Measurements from ENCODE around the gene IRX3.

The IRX3 gene

DNA sequence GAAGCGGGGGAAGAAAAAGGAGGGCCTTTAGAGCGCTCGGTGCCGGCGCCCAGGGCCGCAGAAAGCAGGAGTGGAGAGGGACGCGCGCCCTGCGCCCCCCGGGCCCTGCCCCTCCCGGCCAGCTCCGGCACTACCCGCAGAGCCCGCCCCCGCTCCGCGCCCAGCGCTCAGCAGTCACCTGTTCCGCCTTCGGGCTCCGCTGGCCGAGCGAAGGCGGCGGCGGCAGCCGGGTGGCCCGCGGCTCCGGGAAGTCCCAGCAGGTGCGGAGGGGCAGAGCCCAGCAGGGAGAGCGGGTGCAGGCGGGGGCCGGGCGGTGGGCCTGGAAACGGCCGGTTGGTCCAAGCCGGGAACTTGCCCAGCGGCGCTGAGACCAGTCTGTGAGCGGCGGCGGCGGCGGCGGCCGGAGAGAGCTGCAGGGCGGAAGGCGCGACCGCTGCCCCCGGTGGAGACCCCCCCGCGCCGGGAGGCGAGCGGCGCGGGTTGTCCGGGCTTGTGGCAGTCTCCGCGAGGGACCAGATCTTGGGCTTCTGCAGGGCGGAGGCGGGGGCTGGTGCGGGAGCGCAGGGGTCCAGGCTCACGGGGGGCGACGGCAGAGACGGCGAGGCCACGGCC is 2.2 kb downstream of the IRX3 start:
- peaks cover 86% of the 10 kb centered on the region for H3K27me3 ChIP-seq (ENCODE audit: control insufficient read depth, insufficient read depth, low read length)
- H3K4me1 ChIP-seq (ENCODE audit: control insufficient read depth, insufficient read depth, low read length) = peaks cover 15% of the 10 kb centered on the region
- H3K9ac ChIP-seq (ENCODE audit: low read length) = peak overlapping the region; percentile 66
- no peaks in the 10 kb centered on the region for H3K9me3 ChIP-seq (ENCODE audit: control insufficient read depth, insufficient read depth, low read depth, low read length)
- no peaks in the 10 kb centered on the region for H3K36me3 ChIP-seq (ENCODE audit: control insufficient read depth, insufficient read depth, low read length)
- H3K4me3 ChIP-seq (ENCODE audit: low read depth, low read length) = peak overlapping the region; percentile 65
- no peak overlapping the region for H3K27ac ChIP-seq (ENCODE audit: low read depth, low read length)

DNA sequence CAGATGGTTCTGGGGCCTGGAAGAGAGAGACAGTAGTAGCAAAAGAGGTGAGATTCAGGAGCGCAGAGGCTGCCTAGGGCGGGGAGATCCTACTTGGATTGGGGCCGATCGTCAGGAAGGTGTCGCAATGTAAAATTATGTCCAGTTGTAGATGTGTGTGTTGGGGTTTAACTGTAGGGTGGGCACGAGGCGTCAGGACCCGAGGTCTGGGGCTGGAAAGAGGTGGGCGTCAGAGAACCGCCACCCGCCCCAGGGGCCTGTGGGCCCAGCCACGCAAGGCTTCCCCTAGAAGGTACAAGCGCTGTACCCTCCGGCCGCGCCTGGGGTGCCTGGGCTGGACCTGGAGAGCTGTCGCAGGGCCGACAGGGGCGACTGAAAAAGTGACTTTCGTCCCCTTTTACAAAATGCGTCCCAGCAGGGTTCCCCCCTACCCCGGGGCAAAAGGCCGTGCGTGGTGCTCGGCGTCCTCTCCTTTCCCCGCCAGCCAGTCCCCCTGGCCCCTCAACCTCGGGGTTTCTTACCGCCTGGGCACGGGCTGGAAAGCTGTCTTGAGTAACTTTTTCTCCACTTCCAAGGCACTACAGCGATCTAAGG is 2.8 kb downstream of the IRX3 start:
- Histone ChIP-seq H3K4me1 (ENCODE audit: control insufficient read depth, insufficient read depth, low read length) (peaks cover 13% of the 10 kb centered on the region), H3K9ac (ENCODE audit: low read length) (peak overlapping the region; percentile 66), H3K27me3 (ENCODE audit: control insufficient read depth, insufficient read depth, low read length) (peaks cover 84% of the 10 kb centered on the region)

DNA sequence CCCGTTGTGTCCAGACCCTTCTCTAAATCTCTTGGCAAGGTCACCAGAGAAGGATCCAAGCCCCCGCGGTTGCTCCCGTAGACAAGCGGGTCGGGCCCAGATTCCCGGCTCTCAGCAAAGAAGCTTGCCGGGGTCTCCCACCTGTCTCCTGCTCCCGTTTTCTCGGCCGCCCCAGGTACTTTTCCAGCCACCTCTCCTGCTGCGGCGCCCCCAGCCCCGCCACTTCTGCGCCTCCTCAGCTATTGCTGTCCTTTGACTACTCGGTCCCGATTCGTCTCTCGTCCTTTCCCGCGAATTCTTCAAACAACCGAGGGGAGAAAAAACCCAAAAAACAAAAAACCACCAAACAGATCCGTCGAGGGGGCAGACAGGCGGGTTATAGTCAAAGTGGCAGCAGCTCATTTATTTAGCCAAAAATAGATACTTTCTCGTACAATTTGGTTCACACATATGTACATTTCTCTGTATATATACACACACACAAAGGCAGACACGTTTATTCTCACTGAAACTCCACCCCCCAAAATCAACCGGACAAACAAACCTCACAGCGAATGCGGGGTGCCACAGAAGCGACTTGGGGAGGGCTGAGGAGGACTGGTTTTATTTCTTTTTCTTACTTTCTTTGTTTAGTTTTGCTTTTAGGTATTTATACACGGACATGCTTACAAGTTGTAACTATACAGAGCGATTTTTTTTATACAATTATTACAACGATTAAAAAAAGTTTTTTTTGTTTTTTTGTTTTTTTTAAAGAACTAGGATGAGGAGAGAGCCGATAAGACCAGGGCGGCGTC is 3.5 kb downstream of the IRX3 start:
- no peaks in the 10 kb centered on the region for H3K9me3 ChIP-seq (ENCODE audit: control insufficient read depth, insufficient read depth, low read depth, low read length)
- H3K27me3 ChIP-seq (ENCODE audit: control insufficient read depth, insufficient read depth, low read length) = peaks cover 84% of the 10 kb centered on the region
- H3K36me3 ChIP-seq (ENCODE audit: control insufficient read depth, insufficient read depth, low read length) = no peaks in the 10 kb centered on the region
- H3K4me3 ChIP-seq (ENCODE audit: low read depth, low read length) = peak overlapping the region; percentile 65
- H3K4me1 ChIP-seq (ENCODE audit: control insufficient read depth, insufficient read depth, low read length) = peaks cover 15% of the 10 kb centered on the region
- H3K9ac ChIP-seq (ENCODE audit: low read length) = peak overlapping the region; percentile 66
- H3K27ac ChIP-seq (ENCODE audit: low read depth, low read length) = no peak overlapping the region

More for the DNA sequence above, 2.8 kb downstream of the IRX3 start:
- Histone ChIP-seq H3K4me3 (ENCODE audit: low read depth, low read length) (peak overlapping the region; percentile 65), H3K27ac (ENCODE audit: low read depth, low read length) (no peak overlapping the region), H3K9me3 (ENCODE audit: control insufficient read depth, insufficient read depth, low read depth, low read length) (no peaks in the 10 kb centered on the region), H3K36me3 (ENCODE audit: control insufficient read depth, insufficient read depth, low read length) (no peaks in the 10 kb centered on the region)

DNA sequence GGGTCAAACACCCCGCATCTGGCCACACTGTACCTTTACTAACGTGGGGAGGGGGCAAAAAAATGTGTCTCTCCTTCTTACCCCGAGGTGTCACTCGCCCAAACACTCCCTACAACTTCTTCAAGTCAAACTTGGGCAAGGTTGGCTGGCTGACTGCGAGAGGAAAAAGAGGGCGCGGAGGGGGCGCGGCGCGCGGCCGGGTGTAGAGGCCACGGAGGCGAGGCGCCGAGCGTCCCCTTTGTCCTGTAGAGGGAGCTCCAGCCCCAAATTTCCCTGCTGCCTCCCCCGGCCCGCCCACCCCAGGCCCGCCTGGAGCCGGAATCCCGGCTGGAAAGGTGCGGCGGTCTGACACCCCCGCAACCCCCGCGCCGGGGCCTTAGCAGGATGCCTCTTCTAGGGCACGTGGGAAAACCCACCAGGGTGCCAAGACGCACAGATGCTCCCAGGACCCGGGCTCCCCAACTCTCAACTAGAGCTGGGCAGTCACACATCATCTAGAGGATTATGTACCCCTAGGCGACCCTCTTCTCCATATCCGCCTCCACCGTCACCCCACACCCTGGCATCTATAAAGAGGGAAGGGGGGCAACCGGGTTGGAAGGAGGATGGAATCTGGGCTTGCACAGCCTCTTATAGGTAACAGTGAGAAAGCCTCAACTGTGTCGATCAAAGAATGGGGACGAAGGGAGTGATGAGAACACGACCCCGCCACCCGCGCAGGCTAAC is 4.2 kb downstream of the IRX3 start:
- peaks cover 81% of the 10 kb centered on the region for H3K27me3 ChIP-seq (ENCODE audit: control insufficient read depth, insufficient read depth, low read length)
- H3K9me3 ChIP-seq (ENCODE audit: control insufficient read depth, insufficient read depth, low read depth, low read length) = no peaks in the 10 kb centered on the region
- no peak overlapping the region for H3K27ac ChIP-seq (ENCODE audit: low read depth, low read length)
- H3K9ac ChIP-seq (ENCODE audit: low read length) = peak overlapping the region; percentile 4
- H3K36me3 ChIP-seq (ENCODE audit: control insufficient read depth, insufficient read depth, low read length) = no peaks in the 10 kb centered on the region
- peak overlapping the region; percentile 65 for H3K4me3 ChIP-seq (ENCODE audit: low read depth, low read length)
- H3K4me1 ChIP-seq (ENCODE audit: control insufficient read depth, insufficient read depth, low read length) = peaks cover 18% of the 10 kb centered on the region

DNA sequence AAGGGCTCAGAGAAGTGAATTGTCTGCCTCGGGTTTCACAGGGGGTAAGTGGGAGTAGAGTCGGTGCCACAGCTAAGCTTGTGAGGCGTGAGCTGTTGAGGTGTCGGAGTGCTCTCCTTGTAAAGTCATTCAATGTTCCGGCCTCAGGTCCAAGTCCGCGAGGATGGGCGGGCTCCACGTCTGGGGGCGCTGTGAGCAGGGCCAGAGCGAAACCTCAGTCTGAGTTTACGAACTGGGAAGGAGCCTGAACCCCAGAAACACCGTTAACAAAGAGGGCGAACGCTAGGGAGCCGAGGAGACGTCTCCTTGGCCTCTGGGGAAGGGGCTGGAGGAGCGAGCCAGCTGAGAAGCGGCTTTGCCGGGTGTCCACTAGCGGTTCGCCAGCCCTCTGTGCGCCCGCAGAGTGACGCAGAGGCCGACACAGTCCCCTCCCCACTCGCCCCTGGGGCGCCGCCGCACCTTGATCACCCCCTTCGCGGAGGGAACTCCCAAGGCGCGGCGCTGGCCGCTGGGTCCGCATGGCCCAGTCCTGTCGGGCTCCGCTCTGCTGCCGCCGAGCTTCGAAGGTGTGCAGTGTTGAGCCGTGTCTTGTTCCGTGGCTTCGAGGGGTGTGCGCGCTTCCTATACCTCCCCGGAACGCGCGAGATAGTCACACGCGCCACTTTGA is 4.9 kb downstream of the IRX3 start:
- no peaks in the 10 kb centered on the region for H3K36me3 ChIP-seq (ENCODE audit: control insufficient read depth, insufficient read depth, low read length)
- H3K27me3 ChIP-seq (ENCODE audit: control insufficient read depth, insufficient read depth, low read length) = peaks cover 80% of the 10 kb centered on the region
- no peak overlapping the region for H3K27ac ChIP-seq (ENCODE audit: low read depth, low read length)
- H3K4me3 ChIP-seq (ENCODE audit: low read depth, low read length) = peak overlapping the region; percentile 60
- H3K4me1 ChIP-seq (ENCODE audit: control insufficient read depth, insufficient read depth, low read length) = peaks cover 18% of the 10 kb centered on the region
- H3K9me3 ChIP-seq (ENCODE audit: control insufficient read depth, insufficient read depth, low read depth, low read length) = no peaks in the 10 kb centered on the region
- H3K9ac ChIP-seq (ENCODE audit: low read length) = peak overlapping the region; percentile 38

DNA sequence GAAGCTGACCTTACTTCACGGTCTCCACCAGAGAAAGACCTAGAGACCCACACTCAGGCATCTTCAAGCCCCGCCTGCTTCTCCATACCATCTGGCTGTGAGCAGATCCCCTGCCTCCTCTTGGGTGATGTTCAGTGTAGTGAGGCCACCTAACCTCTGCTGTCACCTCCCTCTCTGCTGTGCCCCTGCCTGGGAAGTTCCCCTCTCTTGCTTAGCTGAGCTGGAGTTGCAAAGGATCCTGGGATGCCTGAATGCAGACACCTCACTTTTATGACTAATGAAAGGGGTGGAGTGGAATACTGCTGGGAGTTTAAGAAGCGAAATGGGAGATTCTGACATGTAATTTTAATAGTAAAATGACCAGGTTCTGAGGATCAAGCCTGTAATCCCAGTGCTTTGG is 5.8 kb downstream of the IRX3 start:
- H3K9ac ChIP-seq (ENCODE audit: low read length) = no peak overlapping the region
- peaks cover 18% of the 10 kb centered on the region for H3K4me1 ChIP-seq (ENCODE audit: control insufficient read depth, insufficient read depth, low read length)

DNA sequence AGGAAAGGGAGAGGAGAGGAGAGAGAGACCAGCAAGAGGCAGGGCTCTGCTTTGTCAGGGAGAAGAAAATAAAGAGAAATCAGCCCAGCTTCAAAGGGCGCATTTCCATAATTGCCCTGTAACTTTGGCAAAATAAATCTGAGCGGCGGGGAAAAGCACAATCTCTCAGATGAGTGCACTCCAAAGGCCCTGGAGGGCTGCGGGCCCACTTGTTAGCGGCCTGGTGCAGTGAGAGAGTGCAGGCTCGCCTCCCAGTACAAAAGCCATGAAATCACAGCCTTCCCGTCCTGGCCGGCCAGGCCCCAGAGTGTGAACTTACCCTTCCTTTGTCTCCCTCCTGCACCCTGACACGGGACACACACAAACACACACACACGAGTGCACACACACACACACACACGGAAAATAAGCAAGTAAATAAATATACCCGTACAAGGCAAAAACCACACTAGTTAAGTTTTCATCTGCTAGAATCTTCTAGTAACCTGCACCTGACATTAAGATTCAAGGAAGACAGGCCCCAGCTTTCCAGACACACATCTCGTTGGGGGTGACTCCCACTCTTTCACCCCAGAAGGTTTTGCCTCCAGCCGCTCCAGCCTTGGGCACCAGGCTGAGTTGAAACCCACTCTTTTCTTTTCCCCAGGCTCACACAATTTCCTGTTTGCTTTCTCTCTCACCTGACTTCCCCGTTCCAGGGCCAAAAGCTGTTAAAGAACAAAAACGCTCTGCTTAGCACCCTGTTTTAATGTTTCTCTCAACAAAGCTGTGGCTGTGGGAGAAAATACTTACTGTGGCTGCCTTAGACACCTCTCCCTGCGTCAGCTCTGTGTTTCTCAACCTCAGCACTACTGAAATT is 8.5 kb downstream of the IRX3 start:
- no peaks in the 10 kb centered on the region for H3K36me3 ChIP-seq (ENCODE audit: control insufficient read depth, insufficient read depth, low read length)
- peaks cover 10% of the 10 kb centered on the region for H3K4me1 ChIP-seq (ENCODE audit: control insufficient read depth, insufficient read depth, low read length)
- no peak overlapping the region for H3K9ac ChIP-seq (ENCODE audit: low read length)
- peaks cover 54% of the 10 kb centered on the region for H3K27me3 ChIP-seq (ENCODE audit: control insufficient read depth, insufficient read depth, low read length)
- H3K4me3 ChIP-seq (ENCODE audit: low read depth, low read length) = no peak overlapping the region
- H3K9me3 ChIP-seq (ENCODE audit: control insufficient read depth, insufficient read depth, low read depth, low read length) = no peaks in the 10 kb centered on the region
- H3K27ac ChIP-seq (ENCODE audit: low read depth, low read length) = no peak overlapping the region

More for the DNA sequence above, 5.8 kb downstream of the IRX3 start:
- Histone ChIP-seq H3K27ac (ENCODE audit: low read depth, low read length) (no peak overlapping the region), H3K9me3 (ENCODE audit: control insufficient read depth, insufficient read depth, low read depth, low read length) (no peaks in the 10 kb centered on the region), H3K4me3 (ENCODE audit: low read depth, low read length) (no peak overlapping the region), H3K36me3 (ENCODE audit: control insufficient read depth, insufficient read depth, low read length) (no peaks in the 10 kb centered on the region), H3K27me3 (ENCODE audit: control insufficient read depth, insufficient read depth, low read length) (peaks cover 80% of the 10 kb centered on the region)

DNA sequence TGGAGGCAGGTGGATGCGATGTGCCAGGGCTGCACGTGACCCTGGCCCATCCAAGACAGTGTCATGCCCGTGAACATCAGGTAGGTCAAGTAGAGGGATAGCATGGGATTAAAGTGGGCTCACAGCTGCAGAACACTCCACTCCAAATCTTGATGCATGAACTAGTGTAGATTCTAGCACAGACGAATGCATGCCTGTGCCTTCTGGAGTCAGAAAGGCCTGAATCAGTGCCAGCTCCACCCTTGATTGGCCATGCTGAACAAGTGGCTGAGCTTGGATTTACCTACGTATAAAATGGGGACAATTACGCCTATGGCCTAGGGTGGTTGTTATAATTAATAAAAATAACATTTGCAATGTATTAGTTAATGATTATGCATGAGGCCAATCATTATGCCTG is 10.6 kb downstream of the IRX3 start:
- H3K9me3 ChIP-seq (ENCODE audit: control insufficient read depth, insufficient read depth, low read depth, low read length) = no peaks in the 10 kb centered on the region
- no peak overlapping the region for H3K27ac ChIP-seq (ENCODE audit: low read depth, low read length)
- H3K36me3 ChIP-seq (ENCODE audit: control insufficient read depth, insufficient read depth, low read length) = no peaks in the 10 kb centered on the region
- no peak overlapping the region for H3K9ac ChIP-seq (ENCODE audit: low read length)
- no peak overlapping the region for H3K4me3 ChIP-seq (ENCODE audit: low read depth, low read length)
- H3K27me3 ChIP-seq (ENCODE audit: control insufficient read depth, insufficient read depth, low read length) = peaks cover 32% of the 10 kb centered on the region
- peaks cover 8% of the 10 kb centered on the region; the same call in 1 of the 2 replicates for H3K4me1 ChIP-seq (ENCODE audit: control insufficient read depth, insufficient read depth, low read length)

DNA sequence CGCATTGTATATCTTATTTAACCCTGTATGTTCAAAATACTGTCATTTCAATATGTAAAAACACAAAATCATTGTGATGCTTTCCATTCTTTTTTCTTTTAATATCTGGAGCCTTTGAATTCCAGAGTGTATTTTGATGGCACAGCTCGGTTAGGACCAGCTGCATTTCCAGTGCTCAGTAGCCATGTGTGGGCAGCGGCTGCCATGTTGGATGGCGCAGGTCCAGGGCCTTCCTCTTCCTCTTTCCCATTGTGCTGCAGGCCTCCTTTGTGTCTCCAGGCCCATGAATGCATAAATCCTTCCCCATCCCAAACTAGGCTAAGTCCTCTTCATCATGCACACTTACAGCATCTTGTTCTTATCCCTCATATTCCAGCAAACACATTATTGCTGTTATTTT is 13.0 kb downstream of the IRX3 start:
- Histone ChIP-seq H3K4me3 (ENCODE audit: low read depth, low read length) (no peak overlapping the region), H3K27ac (ENCODE audit: low read depth, low read length) (no peak overlapping the region), H3K9ac (ENCODE audit: low read length) (no peak overlapping the region), H3K27me3 (ENCODE audit: control insufficient read depth, insufficient read depth, low read length) (peaks cover 14% of the 10 kb centered on the region), H3K36me3 (ENCODE audit: control insufficient read depth, insufficient read depth, low read length) (no peaks in the 10 kb centered on the region), H3K4me1 (ENCODE audit: control insufficient read depth, insufficient read depth, low read length) (peaks cover 7% of the 10 kb centered on the region; the same call in 1 of the 2 replicates), H3K9me3 (ENCODE audit: control insufficient read depth, insufficient read depth, low read depth, low read length) (no peaks in the 10 kb centered on the region)

DNA sequence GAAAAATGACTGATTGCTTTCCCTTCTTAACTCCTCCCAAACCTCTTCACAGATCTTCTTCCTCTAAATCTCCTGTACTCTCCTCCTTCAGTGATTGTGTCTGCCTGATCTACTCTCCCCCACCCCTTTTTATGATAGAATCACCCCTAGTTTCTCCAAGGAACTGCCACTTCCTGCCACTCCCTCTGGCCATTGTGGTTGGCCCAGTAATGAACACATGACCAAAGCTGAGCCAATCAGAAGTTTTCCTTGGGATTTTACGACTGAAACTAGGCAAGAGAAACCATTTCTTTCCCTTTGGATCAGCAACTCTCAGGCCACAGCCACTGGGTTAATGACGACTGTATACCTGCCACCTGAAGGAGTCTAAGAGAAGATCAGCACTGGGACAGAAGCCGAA is 15.9 kb downstream of the IRX3 start:
- no peaks in the 10 kb centered on the region for H3K36me3 ChIP-seq (ENCODE audit: control insufficient read depth, insufficient read depth, low read length)
- no peak overlapping the region for H3K27ac ChIP-seq (ENCODE audit: low read depth, low read length)
- 0 out of 2 replicates have a peak, but pooled peaks cover 3% of the 10 kb centered on the region for H3K27me3 ChIP-seq (ENCODE audit: control insufficient read depth, insufficient read depth, low read length)
- H3K9ac ChIP-seq (ENCODE audit: low read length) = no peak overlapping the region
- H3K9me3 ChIP-seq (ENCODE audit: control insufficient read depth, insufficient read depth, low read depth, low read length) = no peaks in the 10 kb centered on the region
- H3K4me3 ChIP-seq (ENCODE audit: low read depth, low read length) = no peak overlapping the region
- no peaks in the 10 kb centered on the region for H3K4me1 ChIP-seq (ENCODE audit: control insufficient read depth, insufficient read depth, low read length)
